SK-N-SH treated with all-trans-retinoic acid at 6 μM for 48 hours (cell line): Measurements from ENCODE around the gene APMAP.

Source experiments
- ATAC-seq: fragments of 200-7000 bp; cut with Tn5 transposase; 3 replicates; pipeline ENCODE4 v1.9.1; 2020; ENCODE audit warnings: mild to moderate bottlenecking, moderate library complexity
- ARNTL ChIP-seq: fragments of 450-650 bp; formaldehyde crosslinking; IDR thresholded peaks from 2 replicates; pipeline ENCODE4 v1.5.0; 2020; ENCODE audit warnings: low read depth, mild to moderate bottlenecking, moderate library complexity, borderline replicate concordance
- BACH2 ChIP-seq: fragments of 250-450 bp; sonication (Bioruptor Pico); IDR thresholded peaks from 2 replicates; pipeline ENCODE4 v1.9.0; 2021; ENCODE audit warnings: mild to moderate bottlenecking, borderline replicate concordance
- CSDC2 ChIP-seq: fragments of 250-450 bp; sonication (Bioruptor Pico); IDR thresholded peaks from 2 replicates; pipeline ENCODE4 v1.5.0; 2020; ENCODE audit warnings: mild to moderate bottlenecking, moderate library complexity
- ESRRG ChIP-seq: fragments of 250-450 bp; sonication (Bioruptor Pico); IDR thresholded peaks from 2 replicates; pipeline ENCODE4 v1.6.1; 2021; ENCODE audit warnings: mild to moderate bottlenecking
- GLIS3 ChIP-seq: fragments of 250-450 bp; sonication (Bioruptor Pico); IDR thresholded peaks from 2 replicates; pipeline ENCODE4 v1.5.0; 2020; ENCODE audit warnings: mild to moderate bottlenecking, moderate library complexity
- OSR1 ChIP-seq: fragments of 250-450 bp; sonication (Bioruptor Pico); IDR thresholded peaks from 2 replicates; pipeline ENCODE4 v1.8.0; 2022; ENCODE audit warnings: moderate library complexity, mild to moderate bottlenecking, inconsistent platforms
- PPARA ChIP-seq: fragments of 250-450 bp; sonication (Bioruptor Pico); IDR thresholded peaks from 2 replicates; pipeline ENCODE4 v1.5.0; 2020; ENCODE audit warnings: mild to moderate bottlenecking, borderline replicate concordance
- RARB ChIP-seq: fragments of 250-450 bp; sonication (Bioruptor Pico); IDR thresholded peaks from 2 replicates; pipeline ENCODE4 v1.8.0; 2021; ENCODE audit warnings: mild to moderate bottlenecking, moderate library complexity
- SNAI2 ChIP-seq: fragments of 250-450 bp; sonication (Bioruptor Pico); IDR thresholded peaks from 2 replicates; pipeline ENCODE4 v1.5.0; 2020; ENCODE audit warnings: mild to moderate bottlenecking, moderate library complexity
- TCF4 ChIP-seq: fragments of 250-450 bp; sonication (Bioruptor Pico); IDR thresholded peaks from 2 replicates; pipeline ENCODE4 v1.8.0; 2021; ENCODE audit warnings: mild to moderate bottlenecking, moderate library complexity, borderline replicate concordance
- TOX ChIP-seq: fragments of 250-450 bp; sonication (Bioruptor Pico); IDR thresholded peaks from 2 replicates; pipeline ENCODE4 v1.8.0; 2021; ENCODE audit warnings: mild to moderate bottlenecking, moderate library complexity, borderline replicate concordance
- ZC3H10 ChIP-seq: fragments of 250-450 bp; sonication (Bioruptor Pico); IDR thresholded peaks from 2 replicates; pipeline ENCODE4 v1.5.1; 2021; ENCODE audit warnings: mild to moderate bottlenecking, moderate library complexity
- ZFP3 ChIP-seq: fragments of 250-450 bp; sonication (Bioruptor Pico); IDR thresholded peaks from 2 replicates; pipeline ENCODE4 v1.5.0; 2020; ENCODE audit warnings: mild to moderate bottlenecking, moderate library complexity
- ZFP30 ChIP-seq: fragments of 450-650 bp; formaldehyde crosslinking; IDR thresholded peaks from 2 replicates; pipeline ENCODE4 v1.5.0; 2022; ENCODE audit warnings: mild to moderate bottlenecking, moderate library complexity
- ZNF565 ChIP-seq: fragments of 450-650 bp; formaldehyde crosslinking; conservative IDR thresholded peaks from 2 replicates; pipeline ENCODE4 v1.5.0; 2020; ENCODE audit warnings: low read depth, mild to moderate bottlenecking, moderate library complexity
- ZNF70 ChIP-seq: fragments of 450-650 bp; formaldehyde crosslinking; IDR thresholded peaks from 2 replicates; pipeline ENCODE4 v1.5.0; 2020; ENCODE audit warnings: mild to moderate bottlenecking, moderate library complexity
- TF ChIP-seq, protein P1 (sequence below): fragments of 250-450 bp; sonication (Bioruptor Pico); IDR thresholded peaks from 2 replicates; pipeline ENCODE4 v1.5.1; 2021; ENCODE audit warnings: mild to moderate bottlenecking, moderate library complexity
- TF ChIP-seq, protein P2 (sequence below): fragments of 250-450 bp; sonication (Bioruptor Pico); IDR thresholded peaks from 2 replicates; pipeline ENCODE4 v1.5.1; 2020; ENCODE audit warnings: low read depth, mild to moderate bottlenecking, moderate library complexity
- TF ChIP-seq, protein P3 (sequence below): fragments of 250-450 bp; sonication (Bioruptor Pico); IDR thresholded peaks from 2 replicates; pipeline ENCODE4 v1.8.0; 2020; ENCODE audit warnings: mild to moderate bottlenecking, moderate library complexity, borderline replicate concordance
- TF ChIP-seq, protein P4 (sequence below): fragments of 250-450 bp; sonication (Bioruptor Pico); IDR thresholded peaks from 2 replicates; pipeline ENCODE4 v1.8.0; 2021; ENCODE audit warnings: low read depth, mild to moderate bottlenecking, moderate library complexity, borderline replicate concordance

The APMAP gene

GRCh38 chr20:25039697-25040437, 47.3 kb upstream of the APMAP start (continued):
- TF ChIP-seq, protein P1, sequence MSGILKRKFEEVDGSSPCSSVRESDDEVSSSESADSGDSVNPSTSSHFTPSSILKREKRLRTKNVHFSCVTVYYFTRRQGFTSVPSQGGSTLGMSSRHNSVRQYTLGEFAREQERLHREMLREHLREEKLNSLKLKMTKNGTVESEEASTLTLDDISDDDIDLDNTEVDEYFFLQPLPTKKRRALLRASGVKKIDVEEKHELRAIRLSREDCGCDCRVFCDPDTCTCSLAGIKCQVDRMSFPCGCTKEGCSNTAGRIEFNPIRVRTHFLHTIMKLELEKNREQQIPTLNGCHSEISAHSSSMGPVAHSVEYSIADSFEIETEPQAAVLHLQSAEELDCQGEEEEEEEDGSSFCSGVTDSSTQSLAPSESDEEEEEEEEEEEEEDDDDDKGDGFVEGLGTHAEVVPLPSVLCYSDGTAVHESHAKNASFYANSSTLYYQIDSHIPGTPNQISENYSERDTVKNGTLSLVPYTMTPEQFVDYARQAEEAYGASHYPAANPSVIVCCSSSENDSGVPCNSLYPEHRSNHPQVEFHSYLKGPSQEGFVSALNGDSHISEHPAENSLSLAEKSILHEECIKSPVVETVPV (CRISPR knock-in tag): no peak
- no peak for TF ChIP-seq GLIS3 (CRISPR knock-in tag)
- no peak for TF ChIP-seq CSDC2 (CRISPR knock-in tag)
- TF ChIP-seq, protein P2, sequence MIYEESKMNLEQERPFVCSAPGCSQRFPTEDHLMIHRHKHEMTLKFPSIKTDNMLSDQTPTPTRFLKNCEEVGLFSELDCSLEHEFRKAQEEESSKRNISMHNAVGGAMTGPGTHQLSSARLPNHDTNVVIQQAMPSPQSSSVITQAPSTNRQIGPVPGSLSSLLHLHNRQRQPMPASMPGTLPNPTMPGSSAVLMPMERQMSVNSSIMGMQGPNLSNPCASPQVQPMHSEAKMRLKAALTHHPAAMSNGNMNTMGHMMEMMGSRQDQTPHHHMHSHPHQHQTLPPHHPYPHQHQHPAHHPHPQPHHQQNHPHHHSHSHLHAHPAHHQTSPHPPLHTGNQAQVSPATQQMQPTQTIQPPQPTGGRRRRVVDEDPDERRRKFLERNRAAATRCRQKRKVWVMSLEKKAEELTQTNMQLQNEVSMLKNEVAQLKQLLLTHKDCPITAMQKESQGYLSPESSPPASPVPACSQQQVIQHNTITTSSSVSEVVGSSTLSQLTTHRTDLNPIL: no peak
- TF ChIP-seq ZC3H10 (CRISPR knock-in tag): no peak
- TF ChIP-seq ZFP3 (CRISPR knock-in tag): no peak
- TF ChIP-seq ESRRG (CRISPR knock-in tag): no peak
- no peak for TF ChIP-seq ZNF70 (CRISPR knock-in tag)
- TF ChIP-seq TOX (CRISPR knock-in tag): no peak
- TF ChIP-seq, all 23 proteins: peak for 0

- TF ChIP-seq ZFP3 (CRISPR knock-in tag) (no peak), ZNF565 (no peak), BACH2 (CRISPR knock-in tag) (no peak), ZFP30 (CRISPR knock-in tag) (no peak), ARNTL (CRISPR knock-in tag) (no peak), TCF4 (CRISPR knock-in tag) (no peak), TOX (CRISPR knock-in tag) (no peak), GLIS3 (CRISPR knock-in tag) (no peak), ZC3H10 (CRISPR knock-in tag) (no peak), OSR1 (CRISPR knock-in tag) (no peak), PPARA (CRISPR knock-in tag) (no peak), CSDC2 (CRISPR knock-in tag) (no peak), ZNF70 (CRISPR knock-in tag) (no peak)
- TF ChIP-seq, protein P3, sequence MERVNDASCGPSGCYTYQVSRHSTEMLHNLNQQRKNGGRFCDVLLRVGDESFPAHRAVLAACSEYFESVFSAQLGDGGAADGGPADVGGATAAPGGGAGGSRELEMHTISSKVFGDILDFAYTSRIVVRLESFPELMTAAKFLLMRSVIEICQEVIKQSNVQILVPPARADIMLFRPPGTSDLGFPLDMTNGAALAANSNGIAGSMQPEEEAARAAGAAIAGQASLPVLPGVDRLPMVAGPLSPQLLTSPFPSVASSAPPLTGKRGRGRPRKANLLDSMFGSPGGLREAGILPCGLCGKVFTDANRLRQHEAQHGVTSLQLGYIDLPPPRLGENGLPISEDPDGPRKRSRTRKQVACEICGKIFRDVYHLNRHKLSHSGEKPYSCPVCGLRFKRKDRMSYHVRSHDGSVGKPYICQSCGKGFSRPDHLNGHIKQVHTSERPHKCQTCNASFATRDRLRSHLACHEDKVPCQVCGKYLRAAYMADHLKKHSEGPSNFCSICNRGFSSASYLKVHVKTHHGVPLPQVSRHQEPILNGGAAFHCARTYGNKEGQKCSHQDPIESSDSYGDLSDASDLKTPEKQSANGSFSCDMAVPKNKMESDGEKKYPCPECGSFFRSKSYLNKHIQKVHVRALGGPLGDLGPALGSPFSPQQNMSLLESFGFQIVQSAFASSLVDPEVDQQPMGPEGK (CRISPR knock-in tag): no peak
- TF ChIP-seq, protein P4, sequence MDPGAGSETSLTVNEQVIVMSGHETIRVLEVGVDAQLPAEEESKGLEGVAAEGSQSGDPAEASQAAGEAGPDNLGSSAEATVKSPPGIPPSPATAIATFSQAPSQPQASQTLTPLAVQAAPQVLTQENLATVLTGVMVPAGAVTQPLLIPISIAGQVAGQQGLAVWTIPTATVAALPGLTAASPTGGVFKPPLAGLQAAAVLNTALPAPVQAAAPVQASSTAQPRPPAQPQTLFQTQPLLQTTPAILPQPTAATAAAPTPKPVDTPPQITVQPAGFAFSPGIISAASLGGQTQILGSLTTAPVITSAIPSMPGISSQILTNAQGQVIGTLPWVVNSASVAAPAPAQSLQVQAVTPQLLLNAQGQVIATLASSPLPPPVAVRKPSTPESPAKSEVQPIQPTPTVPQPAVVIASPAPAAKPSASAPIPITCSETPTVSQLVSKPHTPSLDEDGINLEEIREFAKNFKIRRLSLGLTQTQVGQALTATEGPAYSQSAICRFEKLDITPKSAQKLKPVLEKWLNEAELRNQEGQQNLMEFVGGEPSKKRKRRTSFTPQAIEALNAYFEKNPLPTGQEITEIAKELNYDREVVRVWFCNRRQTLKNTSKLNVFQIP (CRISPR knock-in tag): no peak
- TF ChIP-seq, protein P1 (CRISPR knock-in tag): no peak
- no peak for ATAC-seq
Measured at GRCh38 chr20:25038591-25039015, 46.1 kb upstream of the APMAP start.

- TF ChIP-seq SNAI2 (CRISPR knock-in tag): no peak
- no peak for TF ChIP-seq TCF4 (CRISPR knock-in tag)
- no peak for TF ChIP-seq PPARA (CRISPR knock-in tag)
- TF ChIP-seq RARB: no peak
- no peak for TF ChIP-seq TOX (CRISPR knock-in tag)
- no peak for TF ChIP-seq ESRRG (CRISPR knock-in tag)
- no peak for TF ChIP-seq ZC3H10 (CRISPR knock-in tag)
- no peak for ATAC-seq
Measured at GRCh38 chr20:25038103-25038410, 45.5 kb upstream of the APMAP start.
